B cell (primary cell): ENCODE results near the gene CLEC7A. TPM values are rescaled to one million over a fixed set of nuclear protein-coding genes. Genes with fewer than 3 reads are reported as not detected.

Source experiments
- ATAC-seq: fragments of 200-7000 bp; cut with Tn5 transposase; one replicate; pipeline ENCODE4 v1.10.0; 2021; ENCODE audit warnings: low read depth, mild to moderate bottlenecking, moderate number of reproducible peaks, moderate library complexity
- CTCF ChIA-PET: fragments of 350-600 bp; sonication (Branson Sonifier 250); formaldehyde crosslinking; loops from one replicate; lab custom pipeline; 2021; ENCODE audit warnings: antibody characterized with exemption, inconsistent platforms; lab: Charles Lee
- POLR2A ChIA-PET: fragments of 350-600 bp; sonication (Branson Sonifier 250); formaldehyde crosslinking; loops from one replicate; lab custom pipeline; 2021; ENCODE audit warnings: antibody characterized with exemption; lab: Charles Lee
- DNase-seq: peaks from one replicate; pipeline ENCODE4 v3.0.0; 2013
- H2AFZ ChIP-seq: 2 replicates; pipeline ENCODE4 v1.6.1; 2012; ENCODE audit warnings: mild to moderate bottlenecking, low read depth, low read length; ENCODE audit not compliant: insufficient read depth, poor library complexity, severe bottlenecking
- H3K27ac ChIP-seq, 2 donors: 1 replicate in 1 of 2; 2 replicates in 1 of 2; pipeline ENCODE4 v1.5.1; 2012 to 2013; ENCODE audit warnings: low read length in 2 of 2, mild to moderate bottlenecking in 2 of 2, moderate library complexity in 1 of 2
- H3K27me3 ChIP-seq, 4 experiments: fragments of 200-600 bp in 1 of 4; sonication (generic) in 1 of 4; replicated peaks in 1 of 4; 1 replicate in 2 of 4; 2 replicates in 2 of 4; pipeline versions ENCODE4 v1.6.1 to v1.7.0; 2013 to 2016; ENCODE audit warnings: low read length in 3 of 4, mild to moderate bottlenecking in 2 of 4, mixed read lengths in 1 of 4, moderate library complexity in 1 of 4; ENCODE audit not compliant: insufficient read depth in 4 of 4, control insufficient read depth in 3 of 4; ENCODE audit errors: control extremely low read depth in 1 of 4
- H3K36me3 ChIP-seq, 2 experiments: replicated peaks in 1 of 2; 1 replicate in 1 of 2; 2 replicates in 1 of 2; pipeline versions ENCODE4 v1.6.1 to v1.7.1; 2013; ENCODE audit warnings: low read length in 1 of 2; ENCODE audit not compliant: insufficient read depth in 2 of 2, control insufficient read depth in 1 of 2; ENCODE audit errors: control extremely low read depth in 1 of 2, extremely low read depth in 1 of 2
- H3K4me1 ChIP-seq, 2 donors: fragments of 200-600 bp in 1 of 2; sonication (generic) in 1 of 2; 1 replicate in 1 of 2; 2 replicates in 1 of 2; pipeline versions ENCODE4 v1.5.1 to v1.6.1; 2013 to 2017; ENCODE audit warnings: low read length in 2 of 2; ENCODE audit not compliant: control insufficient read depth in 2 of 2, insufficient read depth in 2 of 2
- H3K4me2 ChIP-seq: replicated peaks from 2 replicates; pipeline ENCODE3; 2012; ENCODE audit warnings: mild to moderate bottlenecking, low read depth, low read length; ENCODE audit not compliant: poor library complexity, severe bottlenecking
- H3K4me3 ChIP-seq, 5 experiments: fragments of 200-600 bp in 1 of 5; sonication (generic) in 1 of 5; 1 replicate in 3 of 5; 2 replicates in 2 of 5; pipeline versions ENCODE4 v1.5.1 to v1.7.0; 2011 to 2016; ENCODE audit warnings: low read length in 4 of 5, mild to moderate bottlenecking in 4 of 5, low read depth in 2 of 5, control low read depth in 1 of 5, moderate library complexity in 1 of 5; ENCODE audit not compliant: insufficient read depth in 1 of 5; ENCODE audit errors: control extremely low read depth in 1 of 5, extremely low read depth in 1 of 5
- H3K79me2 ChIP-seq: fragments of 200-600 bp; sonication (generic); one replicate; pipeline ENCODE4 v1.6.0; 2016; ENCODE audit warnings: low read length; ENCODE audit not compliant: control insufficient read depth, insufficient read depth
- H3K9ac ChIP-seq: fragments of 200-600 bp; sonication (generic); 2 replicates; pipeline ENCODE4 v1.6.1; 2017; ENCODE audit warnings: mild to moderate bottlenecking, low read length, moderate library complexity
- H3K9me3 ChIP-seq, 3 donors: one replicate each; pipeline versions ENCODE4 v1.6.1 to v1.7.1; 2013; ENCODE audit warnings: low read length in 2 of 3; ENCODE audit not compliant: control insufficient read depth in 2 of 3, insufficient read depth in 1 of 3; ENCODE audit errors: control extremely low read depth in 1 of 3
- H4K20me1 ChIP-seq: 2 replicates; pipeline ENCODE4 v1.6.0; 2012; ENCODE audit warnings: mild to moderate bottlenecking, low read length; ENCODE audit not compliant: insufficient read depth, control insufficient read depth, poor library complexity, severe bottlenecking
- H3K27ac Mint-ChIP-seq: one replicate; pipeline ENCODE4 v1.8.0; 2021; ENCODE audit warnings: mixed read lengths
- H3K27me3 Mint-ChIP-seq: one replicate; pipeline ENCODE4 v1.8.0; 2021; ENCODE audit warnings: mixed read lengths
- H3K4me1 Mint-ChIP-seq: one replicate; pipeline ENCODE4 v1.8.0; 2021; ENCODE audit warnings: mixed read lengths
- H3K4me3 Mint-ChIP-seq: one replicate; pipeline ENCODE4 v1.8.0; 2021; ENCODE audit warnings: mixed read lengths
- H3K9me3 Mint-ChIP-seq: one replicate; pipeline ENCODE4 v1.8.0; 2022; ENCODE audit warnings: mixed read lengths; ENCODE audit not compliant: insufficient read depth
- EZH2 ChIP-seq: IDR thresholded peaks from 2 replicates; pipeline ENCODE4 v1.6.1; 2012; ENCODE audit warnings: borderline replicate concordance, low read depth, mild to moderate bottlenecking, moderate library complexity, low read length; ENCODE audit not compliant: insufficient read depth, poor library complexity, severe bottlenecking
- WGBS: methylation state at CpG from one replicate; pipeline ENCODE4 v1.1.5; 2013; ENCODE audit warnings: missing lambda C conversion rate; ENCODE audit not compliant: insufficient coverage; 5-methylcytosine and 5-hydroxymethylcytosine counted together
- intact Hi-C: fragments of 100-400 bp; cut with micrococcal nuclease; formaldehyde crosslinking; loops from one replicate; pipeline ENCODE4 v1.10.0; 2022
- polyA plus RNA-seq: library from polyadenylated mRNA; depleted of rRNA; stranded (reverse); fragments of >200 nt; gene quantifications from 2 replicates; pipeline ENCODE4 v1.2.3, GENCODE V29; 2012
- total RNA-seq, 2 donors: library from RNA; stranded (reverse); fragments of 120-200 nt in 1 of 2; gene quantifications; 1 replicate in 1 of 2; 2 replicates in 1 of 2; pipeline versions ENCODE4 v1.2.3 to v1.2.4, GENCODE V29; 2013 to 2022
- TF ChIP-seq, protein P1 (sequence below): fragments of 200-600 bp; IDR thresholded peaks from one replicate; pipeline ENCODE4 v1.8.0; 2022; ENCODE audit warnings: antibody characterized with exemption, mild to moderate bottlenecking

CLEC7A gene
- total and polyA plus RNA-seq, 2 donors (not counting 1 experiment from before 2014, with no cell fraction given) = 0.67 to 2.4 TPM

- intact Hi-C loops = no loop called here
- no peak overlapping the region for H3K27ac Mint-ChIP-seq
- no peaks in the 10 kb centered on the region for H3K9me3 Mint-ChIP-seq
- Histone ChIP-seq H3K27ac (no peak overlapping the region), H3K4me2 (no peak overlapping the region), H4K20me1 (no peaks in the 10 kb centered on the region), H3K4me3 (no peak overlapping the region), H2AFZ (no peak overlapping the region), H3K27me3 (peaks cover 0 to 7% (median 3%) of the 10 kb centered on the region in 4 experiments), H3K4me1 (no peaks in the 10 kb centered on the region), H3K9me3 (no peaks in the 10 kb centered on the region), H3K79me2 (no peaks in the 10 kb centered on the region), H3K9ac (no peak overlapping the region), H3K36me3 (no peaks in the 10 kb centered on the region)
- DNase-seq (no peak), ATAC-seq (no peak)
- 67% methylated on average over 5 of the region's 5 CpGs for WGBS
- TF ChIP-seq, protein P1, sequence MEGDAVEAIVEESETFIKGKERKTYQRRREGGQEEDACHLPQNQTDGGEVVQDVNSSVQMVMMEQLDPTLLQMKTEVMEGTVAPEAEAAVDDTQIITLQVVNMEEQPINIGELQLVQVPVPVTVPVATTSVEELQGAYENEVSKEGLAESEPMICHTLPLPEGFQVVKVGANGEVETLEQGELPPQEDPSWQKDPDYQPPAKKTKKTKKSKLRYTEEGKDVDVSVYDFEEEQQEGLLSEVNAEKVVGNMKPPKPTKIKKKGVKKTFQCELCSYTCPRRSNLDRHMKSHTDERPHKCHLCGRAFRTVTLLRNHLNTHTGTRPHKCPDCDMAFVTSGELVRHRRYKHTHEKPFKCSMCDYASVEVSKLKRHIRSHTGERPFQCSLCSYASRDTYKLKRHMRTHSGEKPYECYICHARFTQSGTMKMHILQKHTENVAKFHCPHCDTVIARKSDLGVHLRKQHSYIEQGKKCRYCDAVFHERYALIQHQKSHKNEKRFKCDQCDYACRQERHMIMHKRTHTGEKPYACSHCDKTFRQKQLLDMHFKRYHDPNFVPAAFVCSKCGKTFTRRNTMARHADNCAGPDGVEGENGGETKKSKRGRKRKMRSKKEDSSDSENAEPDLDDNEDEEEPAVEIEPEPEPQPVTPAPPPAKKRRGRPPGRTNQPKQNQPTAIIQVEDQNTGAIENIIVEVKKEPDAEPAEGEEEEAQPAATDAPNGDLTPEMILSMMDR = no peak
- CTCF ChIA-PET = interaction anchor here (0.6 to 1.1 kb wide), 4 partner anchors 8 to 20 kb away, joined by 3 to 4 read pairs (median 3); no protein-coding TSS in a partner anchor
- POLR2A ChIA-PET = no interaction called here
- H3K4me1 Mint-ChIP-seq = no peaks in the 10 kb centered on the region
- no peak overlapping the region for H3K4me3 Mint-ChIP-seq
- H3K27me3 Mint-ChIP-seq = peaks cover 43% of the 10 kb centered on the region
These were observed 40.2 kb upstream of the CLEC7A start for GRCh38 chr12:10170216-10170615.

GRCh38 chr12:10169104-10169503 is 39.1 kb upstream of the CLEC7A start:
- Mint-ChIP-seq H3K4me1 (no peaks in the 10 kb centered on the region), H3K4me3 (no peak overlapping the region), H3K27me3 (peaks cover 36% of the 10 kb centered on the region), H3K27ac (no peak overlapping the region), H3K9me3 (no peaks in the 10 kb centered on the region)
- Histone ChIP-seq H3K9me3 (no peaks in the 10 kb centered on the region), H3K27ac (no peak overlapping the region), H3K36me3 (no peaks in the 10 kb centered on the region), H3K9ac (no peak overlapping the region), H3K79me2 (no peaks in the 10 kb centered on the region), H3K27me3 (peaks cover 0 to 7% (median 3%) of the 10 kb centered on the region in 4 experiments), H3K4me2 (no peak overlapping the region), H2AFZ (no peak overlapping the region), H3K4me1 (no peaks in the 10 kb centered on the region), H4K20me1 (no peaks in the 10 kb centered on the region), H3K4me3 (no peak overlapping the region)
- intact Hi-C loops = no loop called here
- CTCF ChIA-PET = no interaction called here
- no peak for TF ChIP-seq EZH2
- TF ChIP-seq, protein P1 = no peak
- ATAC-seq = no peak
- 100% methylated on average over 1 of the region's 3 CpGs for WGBS
- POLR2A ChIA-PET = no interaction called here
- no peak for DNase-seq
